Activated CD8-positive, alpha-beta memory T cell treated with anti-CD3 and anti-CD28 coated beads, Interleukin-2, amount 10 ng/mL, durations not matched to agents 7 days and 5 days (primary cell): ENCODE measurements around the gene ZNF362. TPM values are rescaled to one million over a fixed set of nuclear protein-coding genes. Genes with fewer than 3 reads are reported as not detected.
A peak's percentile ranks its signal among the peaks of the same experiment; 100 is the strongest.

Source experiments
- ATAC-seq: fragments of 150-1000 bp; cut with Tn5 transposase; one replicate; pipeline ENCODE4 v1.10.0; 2021; ENCODE audit warnings: moderate library complexity
- CTCF ChIA-PET: fragments of 350-600 bp; sonication (Branson Sonifier 250); formaldehyde crosslinking; loops from one replicate; lab custom pipeline; 2021; ENCODE audit warnings: antibody characterized with exemption; lab: Charles Lee
- DNase-seq: peaks from one replicate; pipeline ENCODE4 v3.0.0-alpha.2; 2020
- H3K27ac Mint-ChIP-seq: one replicate; pipeline ENCODE4 v1.8.0; 2021; ENCODE audit warnings: mild to moderate bottlenecking, mixed read lengths
- H3K27me3 Mint-ChIP-seq: one replicate; pipeline ENCODE4 v1.8.0; 2021; ENCODE audit warnings: mixed read lengths
- H3K36me3 Mint-ChIP-seq: one replicate; pipeline ENCODE4 v1.8.0; 2021; ENCODE audit warnings: mild to moderate bottlenecking, mixed read lengths
- H3K4me1 Mint-ChIP-seq: one replicate; pipeline ENCODE4 v1.8.0; 2021; ENCODE audit warnings: mixed read lengths
- H3K4me3 Mint-ChIP-seq: one replicate; pipeline ENCODE4 v1.8.0; 2021; ENCODE audit warnings: mild to moderate bottlenecking, moderate library complexity, mixed read lengths
- H3K9me3 Mint-ChIP-seq: one replicate; pipeline ENCODE4 v1.8.0; 2022; ENCODE audit warnings: low read depth, mixed read lengths
- total RNA-seq, 2 experiments: library from RNA; stranded (reverse); gene quantifications; one replicate each; pipeline ENCODE4 v1.2.3, GENCODE V29; 2021

The ZNF362 gene
- total RNA-seq, 2 experiments from 2014 or later = 13.7 to 16.5 TPM

DNA sequence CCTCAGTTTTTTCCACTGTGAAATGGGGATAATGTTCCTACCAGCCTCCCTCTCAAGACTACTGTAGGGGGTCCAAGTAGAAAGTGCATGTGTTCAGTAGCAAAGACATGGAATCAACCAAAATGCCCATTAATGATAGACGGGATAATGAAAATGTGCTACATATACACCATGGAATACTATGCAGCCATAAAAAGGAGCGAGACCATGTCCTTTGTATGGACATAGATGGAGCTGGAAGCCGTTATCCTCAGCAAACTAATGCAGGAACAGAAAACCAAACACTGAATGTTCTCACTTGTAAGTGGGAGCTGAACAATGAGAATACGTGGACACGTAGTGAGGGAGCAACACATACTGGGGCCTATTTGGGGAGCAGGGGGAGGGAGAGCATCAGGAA lies 6.1 kb upstream of the ZNF362 start:
- DNase-seq = no peak
- H3K9me3 Mint-ChIP-seq = no peaks in the 10 kb centered on the region
- no peak overlapping the region for H3K27ac Mint-ChIP-seq
- no peak for ATAC-seq
- CTCF ChIA-PET = no interaction called here
- H3K36me3 Mint-ChIP-seq = no peaks in the 10 kb centered on the region
- H3K4me3 Mint-ChIP-seq = no peak overlapping the region
- H3K4me1 Mint-ChIP-seq = no peaks in the 10 kb centered on the region
- peaks cover 27% of the 10 kb centered on the region for H3K27me3 Mint-ChIP-seq

DNA sequence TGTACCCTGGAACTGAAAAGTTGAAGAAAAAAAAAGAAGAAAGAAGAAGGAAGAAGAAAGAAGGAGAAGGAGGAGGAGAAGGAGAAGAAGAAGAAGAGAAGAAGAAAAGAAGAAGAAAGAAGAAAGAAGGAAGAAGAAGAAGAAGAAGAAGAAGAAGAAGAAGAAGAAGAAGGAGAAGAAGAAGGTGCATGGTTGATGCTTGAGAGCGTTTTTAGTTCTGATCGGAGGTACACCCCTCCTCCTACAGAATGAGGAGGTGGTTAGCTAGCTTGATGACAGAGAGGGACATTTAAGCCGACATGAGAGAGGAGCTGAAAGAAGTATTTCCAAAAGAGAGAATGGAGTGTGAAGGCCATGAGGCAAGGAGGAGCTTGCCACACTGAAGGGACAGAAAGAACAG lies 5.6 kb upstream of the ZNF362 start:
- no peak for DNase-seq
- CTCF ChIA-PET = no interaction called here
- H3K27ac Mint-ChIP-seq = no peak overlapping the region
- H3K9me3 Mint-ChIP-seq = no peaks in the 10 kb centered on the region
- no peaks in the 10 kb centered on the region for H3K4me1 Mint-ChIP-seq
- no peaks in the 10 kb centered on the region for H3K36me3 Mint-ChIP-seq
- no peak overlapping the region for H3K4me3 Mint-ChIP-seq
- peaks cover 27% of the 10 kb centered on the region for H3K27me3 Mint-ChIP-seq
- no peak for ATAC-seq

DNA sequence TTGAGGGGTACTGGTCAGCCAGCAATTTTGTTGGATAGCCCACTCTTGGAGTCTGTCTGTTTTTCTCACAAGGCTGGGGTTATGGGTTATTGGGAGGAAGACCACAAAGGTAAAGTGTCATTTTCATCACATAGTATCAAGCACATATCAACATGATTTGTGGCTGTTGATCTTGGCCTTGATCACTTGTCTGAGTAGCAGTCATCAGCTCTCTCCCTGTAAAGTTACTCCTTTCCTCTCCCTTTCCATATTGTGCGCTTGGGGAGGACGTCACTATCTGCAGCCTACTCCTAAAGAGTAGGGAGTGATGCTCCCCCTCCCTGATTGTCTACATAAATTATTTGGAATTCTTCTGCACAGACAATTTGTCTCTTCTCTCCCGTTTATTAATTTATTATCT lies 1.8 kb upstream of the ZNF362 start:
- CTCF ChIA-PET = no interaction called here
- Mint-ChIP-seq H3K4me3 (no peak overlapping the region), H3K36me3 (no peaks in the 10 kb centered on the region), H3K9me3 (no peaks in the 10 kb centered on the region), H3K27me3 (peaks cover 10% of the 10 kb centered on the region), H3K27ac (no peak overlapping the region), H3K4me1 (peaks cover 4% of the 10 kb centered on the region)
- ATAC-seq (no peak), DNase-seq (no peak)

DNA sequence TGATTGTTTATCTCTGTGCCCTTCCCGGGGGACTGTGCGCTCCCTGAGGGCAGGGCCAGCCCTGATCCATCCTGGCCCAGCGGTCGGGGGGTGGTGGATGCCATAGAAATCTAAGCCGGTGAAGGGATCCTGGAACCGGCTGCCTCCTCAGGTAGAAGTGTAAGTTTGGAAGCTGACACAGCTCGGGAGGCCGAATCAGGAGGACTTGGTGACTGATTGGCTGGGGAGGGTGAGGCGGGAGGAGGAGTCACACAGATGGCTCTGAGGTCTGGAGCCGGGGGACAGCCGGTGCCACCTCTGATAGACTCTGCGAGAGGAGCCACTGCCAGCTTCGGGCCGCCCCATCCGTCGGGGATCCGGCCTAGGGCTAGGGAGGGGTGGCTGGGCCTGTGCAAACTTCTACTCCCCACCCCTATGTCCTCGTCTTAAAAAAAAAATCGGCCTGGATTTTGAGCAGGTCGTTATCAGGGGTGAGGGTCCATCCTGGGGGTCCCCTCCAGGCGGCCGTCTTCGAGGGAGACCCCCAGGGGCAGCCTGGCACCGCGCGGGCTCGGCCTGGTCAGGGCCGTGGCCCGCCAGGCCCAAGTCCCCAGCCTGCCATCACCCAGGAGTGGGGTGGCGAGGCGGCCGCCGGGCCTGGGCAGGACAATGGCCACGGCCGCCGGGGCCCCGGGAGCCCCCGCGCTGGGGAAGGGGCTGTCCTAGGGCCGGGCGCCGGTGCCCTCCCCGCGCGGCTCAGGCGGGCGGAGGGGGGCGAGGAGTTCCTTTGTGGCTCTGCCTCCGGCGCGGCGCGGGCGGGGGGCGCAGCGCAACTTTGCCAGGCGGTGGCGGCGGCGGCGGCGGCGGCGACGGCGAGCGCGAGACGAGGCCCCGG lies 708 bp upstream of the ZNF362 start:
- Mint-ChIP-seq H3K4me3 (peak overlapping the region; percentile 37), H3K9me3 (no peaks in the 10 kb centered on the region), H3K4me1 (peaks cover 5% of the 10 kb centered on the region), H3K36me3 (no peaks in the 10 kb centered on the region), H3K27me3 (peaks cover 3% of the 10 kb centered on the region), H3K27ac (peak overlapping the region; percentile 16)
- ATAC-seq (peak; percentile 14), DNase-seq (peak; percentile 52)
- CTCF ChIA-PET = no interaction called here

DNA sequence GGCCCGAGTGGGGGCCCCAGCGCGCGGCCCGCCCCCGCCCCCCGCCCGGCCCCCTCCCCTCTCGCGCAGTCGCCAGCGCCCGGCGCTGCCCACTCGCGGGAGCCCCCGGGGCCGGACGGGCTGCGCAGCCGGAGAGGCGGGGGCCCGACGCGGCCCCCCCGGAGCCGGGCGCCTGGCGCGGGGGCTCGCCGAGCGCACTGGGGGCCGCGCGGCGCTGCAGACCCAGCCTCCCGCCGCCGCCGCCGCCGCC lies 146 bp upstream of the ZNF362 start:
- Mint-ChIP-seq H3K36me3 (no peaks in the 10 kb centered on the region), H3K4me3 (peak overlapping the region; percentile 12), H3K4me1 (peaks cover 5% of the 10 kb centered on the region), H3K27ac (no peak overlapping the region), H3K27me3 (no peaks in the 10 kb centered on the region), H3K9me3 (no peaks in the 10 kb centered on the region)
- DNase-seq = no peak
- no peak for ATAC-seq
- CTCF ChIA-PET = no interaction called here

DNA sequence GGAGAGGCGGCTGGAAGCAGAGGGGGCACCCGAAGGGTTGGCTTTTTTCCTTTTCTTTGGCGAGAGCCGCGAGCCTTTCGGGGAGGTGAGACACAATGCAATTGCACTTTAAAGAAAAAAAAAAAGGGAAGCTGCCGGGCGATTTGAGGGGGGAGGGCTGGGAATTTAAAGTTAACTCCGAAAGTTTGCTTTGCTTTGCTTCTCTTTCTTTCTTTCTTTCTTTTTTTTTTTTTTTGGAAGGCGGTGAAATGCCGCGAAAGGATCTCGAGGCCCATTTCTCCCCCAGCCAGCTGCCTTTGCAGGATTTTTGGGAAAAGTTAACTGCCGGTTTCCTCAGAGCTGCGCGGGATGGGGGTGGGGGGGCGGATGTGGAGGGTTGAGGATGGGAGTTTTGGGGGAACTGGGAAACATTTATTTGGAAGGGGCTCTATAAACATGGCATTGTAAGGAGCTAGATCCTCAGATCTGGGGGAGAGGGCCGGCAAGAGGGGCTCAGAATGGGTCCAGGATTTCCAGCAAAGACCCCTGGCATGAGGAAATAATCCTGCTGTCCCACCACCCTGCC lies 997 bp downstream of the ZNF362 start:
- DNase-seq (no peak), ATAC-seq (no peak)
- Mint-ChIP-seq H3K4me3 (peak overlapping the region; percentile 98), H3K9me3 (no peaks in the 10 kb centered on the region), H3K4me1 (peaks cover 5% of the 10 kb centered on the region), H3K27ac (peak overlapping the region; percentile 96), H3K27me3 (no peaks in the 10 kb centered on the region), H3K36me3 (no peaks in the 10 kb centered on the region)
- CTCF ChIA-PET = interaction anchor here (0.8 to 1.4 kb wide), 3 partner anchors 38 to 198 kb away, joined by 4 to 6 read pairs (median 5); no protein-coding TSS in a partner anchor

DNA sequence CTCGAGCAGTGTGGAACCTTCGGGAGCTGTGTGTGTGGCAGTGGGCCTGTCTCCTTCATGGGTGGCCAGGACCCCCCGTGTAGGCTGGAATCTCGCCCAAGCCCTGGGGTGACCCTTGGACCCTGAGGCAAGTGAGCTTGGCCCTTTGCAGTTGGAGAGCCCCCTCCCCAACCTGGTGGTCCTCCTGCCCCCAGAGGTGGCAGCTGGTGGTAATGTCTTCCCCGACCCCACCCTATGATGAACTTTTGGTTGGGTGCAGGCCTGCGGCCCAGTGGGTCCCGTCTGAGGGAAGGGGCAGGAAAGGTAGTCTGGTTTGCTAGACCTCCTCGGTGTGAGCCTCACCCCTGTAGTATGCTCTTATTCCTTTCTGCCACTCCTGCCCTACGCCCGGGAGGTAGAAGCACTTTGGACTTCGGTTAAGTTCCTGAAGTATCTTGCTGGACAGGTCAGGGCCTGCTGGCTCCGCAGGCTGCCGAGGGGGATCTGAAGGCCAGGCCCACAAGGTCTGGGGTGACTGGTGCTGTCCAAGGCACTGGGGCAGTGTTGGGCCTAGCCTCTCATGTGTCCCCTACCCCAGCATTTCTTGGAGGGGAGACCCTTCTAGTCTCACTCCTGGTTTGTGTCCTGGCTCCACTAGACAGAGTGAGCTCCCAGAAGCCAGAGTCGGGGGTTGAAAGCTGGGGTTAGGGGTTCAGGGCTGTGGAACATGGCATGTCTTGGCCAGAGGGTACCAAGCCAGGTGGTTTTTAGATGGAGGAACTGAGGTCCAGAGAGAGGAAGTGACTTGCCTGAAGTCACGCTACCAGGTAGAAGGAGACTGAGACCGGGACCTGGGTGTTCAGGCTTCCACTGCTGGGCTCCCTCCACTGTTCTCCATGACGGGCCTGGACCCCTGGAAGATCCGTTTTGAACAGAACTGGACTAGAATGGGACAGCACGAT lies 1.8 kb downstream of the ZNF362 start:
- Mint-ChIP-seq H3K27me3 (no peaks in the 10 kb centered on the region), H3K9me3 (no peaks in the 10 kb centered on the region), H3K27ac (peak overlapping the region; percentile 96), H3K4me3 (peak overlapping the region; percentile 98), H3K36me3 (peaks cover 2% of the 10 kb centered on the region), H3K4me1 (peaks cover 5% of the 10 kb centered on the region)
- DNase-seq (no peak), ATAC-seq (no peak)
- CTCF ChIA-PET = interaction anchor here (0.8 to 1.4 kb wide), 3 partner anchors 37 to 197 kb away, joined by 4 to 6 read pairs (median 5); no protein-coding TSS in a partner anchor

DNA sequence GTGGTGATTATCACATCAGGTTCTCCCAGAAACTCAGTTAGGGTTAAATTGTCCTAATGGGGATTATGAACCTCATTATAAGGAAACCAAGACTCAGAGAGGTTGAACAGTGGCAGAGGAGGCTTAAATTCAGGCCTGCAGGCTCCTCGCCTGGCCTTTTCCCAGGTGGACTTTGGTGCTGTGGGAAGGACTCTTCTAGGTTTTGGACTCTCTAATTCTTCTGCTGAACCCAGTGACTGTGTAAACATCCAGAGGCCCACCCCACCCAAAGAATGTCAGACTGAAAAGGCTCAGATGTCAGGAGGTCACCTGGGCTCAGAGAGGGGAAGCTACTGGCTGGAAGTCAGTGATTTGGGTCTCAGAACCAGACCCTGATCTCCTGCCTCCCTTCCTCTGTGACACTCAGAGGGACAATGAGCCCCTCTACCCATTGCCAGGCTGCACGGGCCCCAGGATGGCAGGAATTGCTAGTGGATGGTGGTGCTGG lies 2.5 kb downstream of the ZNF362 start:
- CTCF ChIA-PET = no interaction called here
- peaks cover 2% of the 10 kb centered on the region for H3K36me3 Mint-ChIP-seq
- no peaks in the 10 kb centered on the region for H3K27me3 Mint-ChIP-seq
- DNase-seq = no peak
- no peak for ATAC-seq
- H3K4me1 Mint-ChIP-seq = peaks cover 5% of the 10 kb centered on the region
- no peak overlapping the region for H3K4me3 Mint-ChIP-seq
- no peaks in the 10 kb centered on the region for H3K9me3 Mint-ChIP-seq
- H3K27ac Mint-ChIP-seq = no peak overlapping the region

DNA sequence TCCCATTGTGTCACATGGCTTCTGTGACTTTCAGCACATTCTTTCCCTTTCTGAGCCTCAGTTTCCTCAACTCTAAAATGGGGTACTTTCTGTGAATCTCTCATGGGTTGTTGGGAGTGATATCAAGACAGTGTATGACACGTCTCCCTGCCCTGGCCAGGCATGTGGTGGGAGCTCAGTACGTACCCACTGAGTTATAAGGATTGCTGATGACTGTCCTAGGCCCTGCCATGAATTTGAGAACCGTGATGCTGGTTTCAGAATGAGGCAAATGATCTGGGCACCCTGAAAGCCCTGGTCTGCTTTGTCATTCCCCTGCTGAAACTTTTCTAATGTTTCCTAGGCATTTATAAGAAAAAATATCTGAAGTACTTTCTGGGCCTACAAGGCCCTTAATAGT lies 3.6 kb downstream of the ZNF362 start:
- ATAC-seq (no peak), DNase-seq (no peak)
- H3K27ac Mint-ChIP-seq = no peak overlapping the region
- H3K36me3 Mint-ChIP-seq = peaks cover 2% of the 10 kb centered on the region
- no peaks in the 10 kb centered on the region for H3K27me3 Mint-ChIP-seq
- no peak overlapping the region for H3K4me3 Mint-ChIP-seq
- peaks cover 5% of the 10 kb centered on the region for H3K4me1 Mint-ChIP-seq
- H3K9me3 Mint-ChIP-seq = no peaks in the 10 kb centered on the region
- CTCF ChIA-PET = interaction anchor here (1.2 kb wide), 1 partner anchor 18 kb away, joined by 3 read pairs; no protein-coding TSS in a partner anchor

DNA sequence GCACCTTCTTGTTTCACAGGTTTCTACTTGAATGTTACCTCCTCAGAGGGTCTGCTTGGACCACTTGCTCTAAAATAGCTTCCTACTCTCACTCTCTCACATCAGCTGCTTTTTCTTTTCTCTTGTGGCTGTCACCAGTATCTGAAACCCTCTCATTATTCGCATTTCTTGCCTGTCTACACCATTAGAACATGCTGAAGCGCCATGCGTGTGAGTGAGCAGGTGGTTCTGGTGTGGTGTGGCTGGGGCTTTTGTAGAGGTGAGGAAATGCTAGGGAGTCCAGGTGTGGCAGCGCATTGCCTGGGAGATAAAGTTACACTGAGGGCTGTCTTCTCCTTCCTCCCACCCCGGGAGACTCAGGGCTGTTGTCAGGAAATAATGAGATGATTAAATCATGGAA lies 4.1 kb downstream of the ZNF362 start:
- Mint-ChIP-seq H3K27ac (no peak overlapping the region), H3K36me3 (peaks cover 2% of the 10 kb centered on the region), H3K4me3 (no peak overlapping the region), H3K4me1 (peaks cover 5% of the 10 kb centered on the region), H3K27me3 (no peaks in the 10 kb centered on the region), H3K9me3 (no peaks in the 10 kb centered on the region)
- DNase-seq (no peak), ATAC-seq (no peak)
- CTCF ChIA-PET = interaction anchor here (1.2 kb wide), 1 partner anchor 17 kb away, joined by 3 read pairs; no protein-coding TSS in a partner anchor

DNA sequence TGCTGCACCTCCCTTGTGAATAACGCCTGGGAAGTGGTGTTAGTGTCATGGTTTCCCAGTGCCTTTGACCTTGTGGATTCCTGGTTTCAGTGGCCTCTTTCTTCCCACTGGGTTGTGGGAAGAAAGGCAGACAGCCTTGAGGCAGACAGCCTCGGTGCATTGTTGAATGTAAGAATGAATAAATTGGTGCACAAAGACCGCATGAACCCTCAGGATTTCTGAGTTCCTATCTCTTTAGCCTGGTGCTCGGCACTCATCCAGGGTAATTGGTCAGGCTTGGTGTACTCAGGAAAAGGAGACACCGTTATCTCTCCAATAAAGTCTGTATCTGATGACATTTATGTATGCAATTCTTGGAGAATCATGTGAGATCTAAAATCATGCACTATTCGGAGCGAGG lies 5.1 kb downstream of the ZNF362 start:
- Mint-ChIP-seq H3K27ac (no peak overlapping the region), H3K36me3 (peaks cover 2% of the 10 kb centered on the region), H3K4me1 (peaks cover 5% of the 10 kb centered on the region), H3K4me3 (no peak overlapping the region), H3K9me3 (no peaks in the 10 kb centered on the region), H3K27me3 (no peaks in the 10 kb centered on the region)
- no peak for DNase-seq
- CTCF ChIA-PET = no interaction called here
- ATAC-seq = no peak

DNA sequence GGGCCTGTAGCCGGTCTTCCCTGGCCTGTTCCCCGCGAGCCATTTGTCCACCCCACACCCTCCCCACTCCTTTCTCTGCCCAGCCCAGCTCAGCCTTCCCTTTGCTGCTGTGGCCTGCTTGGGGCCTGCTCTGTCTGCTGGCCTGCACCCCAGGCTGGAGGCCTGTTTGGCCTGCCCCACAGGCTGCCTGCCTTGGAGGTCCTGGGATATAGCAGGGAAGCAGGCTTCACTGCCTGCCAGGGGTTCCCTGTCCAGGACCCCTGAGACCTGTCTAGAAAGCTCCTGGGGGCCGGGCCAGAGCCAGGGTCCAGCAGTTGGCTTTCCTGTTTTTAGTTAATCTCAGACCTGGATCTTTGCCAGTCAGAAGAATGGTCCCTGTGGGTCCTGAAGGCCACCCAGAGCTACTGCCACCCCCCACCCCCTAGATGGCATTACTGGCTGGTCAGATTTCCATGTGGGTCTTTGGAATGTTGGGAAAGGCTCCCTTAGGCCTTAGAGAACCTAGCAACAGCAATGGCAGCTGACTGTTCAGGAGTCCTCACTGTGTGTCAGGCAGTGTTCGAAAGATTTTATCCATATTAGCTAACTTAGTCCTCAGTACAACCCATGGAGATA lies 7.7 kb downstream of the ZNF362 start:
- CTCF ChIA-PET = interaction anchor here (1.6 kb wide), 1 partner anchor 11 kb away, joined by 3 read pairs; no protein-coding TSS in a partner anchor
- Mint-ChIP-seq H3K27ac (no peak overlapping the region), H3K36me3 (peaks cover 2% of the 10 kb centered on the region), H3K4me1 (peaks cover 2% of the 10 kb centered on the region), H3K27me3 (no peaks in the 10 kb centered on the region), H3K9me3 (no peaks in the 10 kb centered on the region), H3K4me3 (no peak overlapping the region)
- ATAC-seq = no peak
- no peak for DNase-seq
